ENCODE data around the gene FSCN2. TPM values are rescaled to one million over a fixed set of nuclear protein-coding genes. Genes with fewer than 3 reads are reported as not detected.
A peak's percentile ranks its signal among the peaks of the same experiment; 100 is the strongest.

The FSCN2 gene
- total and polyA plus RNA-seq, 2 of the 4 experiments (the other 2 are of a cell fraction), result 0.18 to 0.84 TPM

DNA sequence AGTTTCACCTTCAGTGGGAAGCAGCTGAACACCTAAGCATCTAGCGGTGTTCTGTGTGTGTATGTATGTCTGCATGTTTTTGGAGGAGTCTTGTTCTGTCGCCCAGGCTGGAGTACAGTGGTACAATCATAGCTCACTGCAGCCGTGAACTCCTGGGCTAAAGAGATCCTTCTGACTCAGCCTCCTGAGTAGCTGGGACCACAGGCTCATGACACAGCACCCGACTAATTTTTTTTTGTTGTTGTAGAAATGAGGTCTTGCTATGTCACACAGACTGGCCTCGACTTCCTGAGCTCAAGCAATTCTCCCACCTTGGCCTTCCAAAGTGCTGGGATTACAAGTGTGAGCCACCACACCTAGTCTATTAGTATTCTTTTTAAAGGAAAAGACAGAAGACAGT is 54.2 kb downstream of the FSCN2 start:
- no peak overlapping the region for H3K56ac ChIP-seq (ENCODE audit: extremely low read depth, insufficient read depth, low read length)
- no peak overlapping the region for H3K27ac ChIP-seq (ENCODE audit: insufficient read depth, low read length)
- in situ Hi-C loops (cut with MboI; ENCODE audit: low sequenced_read_pairs), result no loop called here
- no peak overlapping the region for H2BK120ac ChIP-seq (ENCODE audit: low read depth, low read length)
- peaks cover 18 to 80% of the 10 kb centered on the region in 2 experiments for H3K79me1 ChIP-seq (ENCODE audit: low read depth in 1 of 2, low read length in 2 of 2)
- 0 out of 2 replicates have a peak overlapping the region, but pooled peaks have one; percentile 22 for H3K23ac ChIP-seq (ENCODE audit: low read depth, low read length)
- no peak overlapping the region for H2BK15ac ChIP-seq (ENCODE audit: low read depth, low read length)
- no peak overlapping the region for H3K18ac ChIP-seq (ENCODE audit: low read depth, low read length)
- no peak overlapping the region for H4K5ac ChIP-seq (ENCODE audit: low read depth, low read length)
- no peak overlapping the region for H2BK5ac ChIP-seq (ENCODE audit: low read depth, low read length, poor library complexity, severe bottlenecking)
- peaks cover 26% of the 10 kb centered on the region for H3K4me1 ChIP-seq (ENCODE audit: control insufficient read depth, insufficient read depth, low read length)
- ATAC-seq (ENCODE audit: low read depth), result peak; percentile 40
- H3K4me3 ChIP-seq (ENCODE audit: insufficient read depth, low read depth, low read length), result no peak overlapping the region
- no peaks in the 10 kb centered on the region for H3K9me3 ChIP-seq (ENCODE audit: control insufficient read depth, insufficient read depth, low read length)
- peak overlapping the region; percentile 44 for H2AK9ac ChIP-seq (replicated peaks; ENCODE audit: low read depth, low read length, poor library complexity)
- H4K20me1 ChIP-seq (ENCODE audit: insufficient read depth, low read length), result peaks cover 74% of the 10 kb centered on the region
- ChIA-PET POLR2A (ENCODE audit: unreplicated experiment) (no interaction called here), CTCF (no interaction called here)
- no peak overlapping the region for H2AFZ ChIP-seq (replicated peaks; ENCODE audit: low read length, poor library complexity)
- dilution Hi-C loops (cut with HindIII; ENCODE audit: low sequenced_read_pairs, unreplicated experiment), result no loop called here
- peak overlapping the region; percentile 37; the same call in 1 of the 2 replicates for H3K4ac ChIP-seq (ENCODE audit: low read depth, low read length)
- H4K8ac ChIP-seq (ENCODE audit: low read depth in 2 of 2, low read length in 2 of 2), result peak overlapping the region in 1 of 2 experiments; percentile 37; a peak in 1 of 4 replicates
- peaks cover 39% of the 10 kb centered on the region for H3K36me3 ChIP-seq (ENCODE audit: control insufficient read depth, insufficient read depth, low read length)
- no peaks in the 10 kb centered on the region for H3K27me3 ChIP-seq (ENCODE audit: control insufficient read depth, insufficient read depth, low read length)
- no peak overlapping the region; the same call in 1 of the 2 replicates for H3K14ac ChIP-seq (replicated peaks; ENCODE audit: low read depth, low read length)
- peak overlapping the region; percentile 68 for H2AK5ac ChIP-seq (ENCODE audit: low read depth, low read length)
- peak; percentile 38; the same call in 1 of the 2 replicates for TF ChIP-seq FOS (IDR thresholded peaks at IDR 0.05; ENCODE audit: low read depth, low read length)
- TF ChIP-seq, protein P1, sequence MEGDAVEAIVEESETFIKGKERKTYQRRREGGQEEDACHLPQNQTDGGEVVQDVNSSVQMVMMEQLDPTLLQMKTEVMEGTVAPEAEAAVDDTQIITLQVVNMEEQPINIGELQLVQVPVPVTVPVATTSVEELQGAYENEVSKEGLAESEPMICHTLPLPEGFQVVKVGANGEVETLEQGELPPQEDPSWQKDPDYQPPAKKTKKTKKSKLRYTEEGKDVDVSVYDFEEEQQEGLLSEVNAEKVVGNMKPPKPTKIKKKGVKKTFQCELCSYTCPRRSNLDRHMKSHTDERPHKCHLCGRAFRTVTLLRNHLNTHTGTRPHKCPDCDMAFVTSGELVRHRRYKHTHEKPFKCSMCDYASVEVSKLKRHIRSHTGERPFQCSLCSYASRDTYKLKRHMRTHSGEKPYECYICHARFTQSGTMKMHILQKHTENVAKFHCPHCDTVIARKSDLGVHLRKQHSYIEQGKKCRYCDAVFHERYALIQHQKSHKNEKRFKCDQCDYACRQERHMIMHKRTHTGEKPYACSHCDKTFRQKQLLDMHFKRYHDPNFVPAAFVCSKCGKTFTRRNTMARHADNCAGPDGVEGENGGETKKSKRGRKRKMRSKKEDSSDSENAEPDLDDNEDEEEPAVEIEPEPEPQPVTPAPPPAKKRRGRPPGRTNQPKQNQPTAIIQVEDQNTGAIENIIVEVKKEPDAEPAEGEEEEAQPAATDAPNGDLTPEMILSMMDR (conservative IDR thresholded peaks at IDR 0.05; ENCODE audit: low read depth, low read length), result no peak
- H3K4me2 ChIP-seq (ENCODE audit: low read depth, low read length), result no peak overlapping the region
- H3K9me1 ChIP-seq (ENCODE audit: insufficient read depth, low read length), result peaks cover 50% of the 10 kb centered on the region
- no peak overlapping the region for H3K9ac ChIP-seq (ENCODE audit: low read depth, low read length)
- no TSS peak for BruUV-seq (replicated peaks)
- 0 out of 2 replicates have a peak overlapping the region, but pooled peaks have one; percentile 8 for H2BK20ac ChIP-seq (ENCODE audit: low read depth, low read length)
- intact Hi-C loops (cut with micrococcal nuclease), result no loop called here
- 100% methylated on average over 1 of the region's 5 CpGs; no CpG with 5 or more reads in 1 of the 2 experiments for WGBS, 2 experiments (ENCODE audit: extremely low coverage in 2 of 2, insufficient read length in 1 of 2)
- no peak overlapping the region for H4K91ac ChIP-seq (ENCODE audit: insufficient read depth, low read depth, low read length)
- peak; percentile 76 for DNase-seq

All from IMR-90 (cell line).